GM21390 (cell line): ENCODE measurements around the gene SHPK.
"Not testable (repeated sequence)": the region's sequence is repeated elsewhere in the genome, so short reads cannot be mapped to it uniquely, and the experiment has no call there.

Source experiments
- ATAC-seq: cut with Tn5 transposase; IDR thresholded peaks from one replicate; pipeline ENCODE4 v1.9.1; 2021; ENCODE audit not compliant: unreplicated experiment

Gene SHPK

DNA sequence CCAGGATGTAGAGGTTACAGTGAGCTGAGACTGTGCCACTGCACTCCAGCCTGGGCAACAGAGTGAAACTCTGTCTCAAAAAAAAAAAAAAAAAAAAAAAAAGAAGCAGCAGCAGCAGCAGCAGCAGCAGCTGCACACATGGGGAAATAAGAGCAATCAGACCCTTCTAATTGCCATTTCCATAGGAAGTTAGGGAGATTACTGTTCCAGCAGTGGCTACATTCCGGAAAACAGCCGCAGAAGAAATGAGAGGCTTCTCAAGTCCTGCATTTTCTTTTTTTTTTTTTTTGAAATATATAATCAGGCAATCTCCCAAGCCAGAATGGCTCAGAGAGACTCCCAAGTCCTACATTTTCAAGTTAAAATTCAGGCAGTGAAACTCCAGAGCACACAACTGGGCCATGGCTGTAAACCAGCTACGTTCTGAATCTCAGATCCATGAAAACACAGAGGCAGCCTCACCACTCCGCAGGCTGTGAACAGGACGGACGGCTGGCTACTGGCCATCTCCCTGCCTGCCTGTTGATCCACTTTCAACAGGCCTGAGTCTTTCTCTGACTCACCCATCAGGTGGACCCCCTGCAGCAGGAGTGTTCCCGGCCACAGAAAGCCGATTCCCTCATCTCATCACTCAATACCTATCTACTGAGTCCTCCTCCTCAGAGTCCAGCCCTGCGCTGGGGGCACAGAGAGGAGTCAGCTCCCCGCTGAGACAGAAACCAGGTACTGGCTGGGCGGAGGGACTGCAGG, 41.8 kb downstream of the SHPK start:
- ATAC-seq, result no peak

DNA sequence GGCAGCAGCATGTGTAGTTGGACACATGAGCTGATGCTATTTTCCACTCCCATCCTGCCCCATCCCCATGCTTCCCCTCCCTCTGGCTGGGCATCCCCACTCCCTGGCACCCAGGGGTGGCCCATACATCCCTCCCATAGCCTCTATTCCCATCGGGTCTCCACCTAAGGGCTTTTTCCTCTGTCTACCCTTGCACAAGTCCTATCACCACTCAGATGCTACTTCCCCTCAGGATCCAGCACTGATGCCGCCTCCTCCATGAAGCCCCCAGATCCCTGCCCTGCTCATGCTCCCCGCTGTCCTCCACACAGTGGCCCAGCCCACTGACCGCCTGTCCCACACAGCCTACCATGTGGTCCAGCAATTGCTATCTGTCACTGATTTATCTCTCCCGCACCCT, 42.7 kb downstream of the SHPK start:
- ATAC-seq, result no peak

DNA sequence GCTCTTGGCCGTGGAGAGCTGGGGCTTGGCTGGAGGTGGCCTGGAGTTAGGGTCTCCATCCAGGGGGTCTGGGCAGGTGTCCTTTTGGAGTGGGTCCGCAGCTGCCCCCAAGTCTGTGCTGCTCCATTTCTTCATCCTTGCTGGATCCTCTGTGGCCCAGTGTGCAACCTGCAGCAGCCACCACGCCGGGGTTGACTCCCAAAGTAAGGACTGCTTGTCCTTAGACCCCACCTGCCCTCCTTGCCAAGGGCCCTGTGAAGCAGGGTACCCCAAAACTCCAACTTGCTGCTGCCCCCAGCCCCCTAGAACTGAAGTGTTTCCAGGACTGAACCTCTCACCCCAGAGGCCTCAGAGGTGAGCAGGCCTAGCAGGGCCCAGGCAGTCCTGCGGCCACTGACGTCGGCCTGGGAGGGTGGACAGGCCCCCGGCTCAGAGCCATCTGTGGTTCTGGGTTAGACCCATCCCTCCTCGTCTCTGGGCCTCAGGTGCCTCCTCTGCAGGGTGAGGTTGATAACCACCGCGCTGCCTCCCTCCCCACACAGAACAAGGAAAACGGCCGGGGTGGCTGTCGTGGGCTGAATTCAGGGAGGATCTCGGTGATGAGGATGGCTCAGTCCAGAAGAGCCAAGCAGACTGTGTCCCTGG, 43.7 kb downstream of the SHPK start:
- no peak for ATAC-seq

DNA sequence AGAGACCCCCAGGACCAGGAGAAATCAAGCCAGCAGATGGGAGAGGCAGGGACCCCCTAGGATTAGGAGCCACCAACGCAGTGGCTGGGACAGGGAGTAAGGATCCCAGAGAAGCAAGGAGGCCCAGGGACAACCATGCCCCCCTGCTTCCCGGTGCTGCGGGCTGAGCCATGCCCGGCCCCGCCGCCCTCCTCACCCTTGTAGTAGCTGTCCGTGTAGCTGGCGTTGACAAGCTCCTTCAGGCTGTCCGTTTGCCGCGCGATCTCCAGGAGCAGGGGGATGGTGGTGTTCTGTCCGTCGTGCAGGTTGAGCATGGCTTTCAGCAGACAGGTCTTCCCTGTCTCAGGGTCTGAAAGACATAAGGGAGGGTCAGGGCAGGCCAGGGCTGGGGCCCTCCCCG, 45.3 kb downstream of the SHPK start:
- no peak for ATAC-seq

DNA sequence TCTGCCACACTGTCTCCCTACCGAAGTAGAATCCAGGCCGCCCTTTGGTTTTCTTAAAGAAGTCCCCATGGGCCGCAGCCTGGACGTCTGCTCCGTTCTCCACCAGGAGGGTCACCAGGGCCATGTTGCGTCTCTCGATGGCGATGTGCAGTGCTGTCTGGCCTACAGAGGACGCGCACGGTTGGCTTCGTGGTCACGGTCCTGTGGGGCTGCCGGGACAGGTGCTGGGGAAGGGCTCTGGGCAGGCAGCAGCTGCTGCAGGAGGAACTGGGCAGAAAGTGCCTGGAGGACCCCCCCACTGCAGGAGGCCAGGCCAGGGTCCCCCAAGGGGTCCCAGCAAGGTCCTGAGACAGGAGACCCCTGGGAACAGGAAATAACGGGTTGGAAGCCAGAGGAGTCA, 45.8 kb downstream of the SHPK start:
- ATAC-seq, result no peak

GRCh38 chr17:3589784-3590183, 46.3 kb downstream of the SHPK start:
- no peak for ATAC-seq

- ATAC-seq, result no peak
These were observed 50.2 kb downstream of the SHPK start for GRCh38 chr17:3585826-3586225.

- no peak for ATAC-seq
These were observed 52.6 kb downstream of the SHPK start for GRCh38 chr17:3583456-3583855.

DNA sequence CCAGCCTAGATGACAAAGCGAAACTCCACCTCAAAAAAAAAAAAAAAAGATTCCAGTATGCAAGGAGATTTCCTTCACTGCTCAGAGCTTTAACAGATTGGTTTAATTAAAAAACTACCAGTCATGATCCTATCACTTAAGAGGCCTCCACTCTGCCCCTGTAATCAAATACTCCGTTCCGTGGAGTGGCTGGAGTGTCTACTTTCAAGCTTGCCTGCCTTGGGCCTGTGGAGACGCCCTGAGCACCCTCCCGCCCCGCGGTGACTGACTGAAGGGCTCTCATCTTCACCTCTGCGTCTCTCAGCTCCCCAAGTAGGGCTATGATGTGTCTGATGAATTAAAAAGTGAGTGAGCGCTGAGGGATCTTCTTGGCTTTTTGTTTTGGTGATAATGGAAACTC, 53.1 kb downstream of the SHPK start:
- no peak for ATAC-seq

DNA sequence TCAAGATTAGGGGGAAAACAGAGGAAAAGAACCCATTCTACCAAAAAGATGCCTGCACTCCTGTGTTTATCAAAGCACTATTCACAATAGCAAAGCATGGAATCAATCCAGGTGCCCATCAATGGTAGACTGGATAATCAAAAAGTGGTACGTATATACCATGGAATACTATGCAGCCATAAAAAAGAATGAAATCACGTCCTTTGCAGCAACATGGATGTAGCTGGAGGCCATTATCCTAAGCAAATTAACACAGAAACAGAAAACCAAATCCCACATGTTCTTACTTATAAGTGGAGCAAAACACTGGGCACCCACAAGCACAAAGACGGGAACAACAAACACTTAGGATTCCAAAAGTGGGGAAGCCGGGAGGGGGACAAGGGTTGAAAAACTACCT, 57.4 kb downstream of the SHPK start:
- ATAC-seq, result not testable (repeated sequence)

DNA sequence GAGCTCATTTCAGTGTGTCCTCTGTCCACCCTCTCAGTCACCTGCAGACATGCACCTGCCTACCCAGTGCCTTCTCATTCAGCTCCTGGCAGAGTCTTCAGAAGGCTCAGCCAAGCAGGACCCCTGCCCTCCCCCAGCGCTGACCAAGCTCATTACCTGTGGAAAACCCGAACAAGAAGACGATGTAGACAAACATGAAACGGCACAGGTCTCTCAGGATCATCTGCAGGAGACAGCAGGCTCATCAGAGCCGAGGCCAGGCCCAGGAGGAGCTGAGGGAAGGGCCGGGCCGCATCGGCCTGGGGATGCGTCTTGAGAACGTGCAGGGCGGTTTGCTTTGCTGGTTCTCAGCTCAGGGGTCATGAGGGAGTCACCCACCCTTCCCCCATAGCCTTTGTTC, 59.1 kb downstream of the SHPK start:
- ATAC-seq, result no peak

DNA sequence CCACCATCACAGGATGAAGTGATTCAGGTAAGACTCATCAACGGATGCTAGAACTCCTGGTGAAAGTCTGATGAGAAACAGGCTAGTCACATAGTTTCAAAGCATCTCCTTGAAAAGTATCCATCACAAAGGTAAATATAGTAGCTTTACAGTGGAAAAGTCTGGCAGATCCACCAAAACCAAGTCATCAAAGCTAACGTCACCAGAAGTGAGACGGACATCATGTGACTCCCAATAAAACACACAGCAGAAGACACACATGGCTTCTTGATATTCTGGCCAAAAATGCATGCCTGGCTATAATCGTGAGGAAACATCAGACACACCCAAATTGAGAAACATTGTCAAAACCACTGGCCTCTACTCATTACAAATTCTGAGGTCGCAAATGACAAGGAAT, 60.5 kb downstream of the SHPK start:
- no peak for ATAC-seq

DNA sequence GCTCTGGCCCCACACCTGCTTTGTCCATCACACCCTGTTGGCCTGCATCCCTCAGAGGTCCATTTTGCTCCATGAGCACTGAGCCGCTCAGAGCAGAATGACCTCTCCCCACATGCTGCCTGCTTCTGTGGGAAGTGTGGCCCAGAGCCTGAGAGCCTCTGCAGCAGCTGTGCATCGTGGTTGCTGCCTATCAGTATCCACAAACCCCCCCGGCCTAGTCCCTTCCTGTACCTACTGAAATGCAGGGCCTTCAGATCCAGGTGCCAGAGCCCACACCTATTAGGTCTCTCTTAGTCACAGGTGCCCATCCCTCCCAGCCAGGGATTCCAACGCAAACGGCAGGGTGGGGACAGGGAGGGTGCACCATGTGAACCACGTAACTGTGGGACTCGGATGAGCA, 61.8 kb downstream of the SHPK start:
- no peak for ATAC-seq

- no peak for ATAC-seq
These were observed 62.6 kb downstream of the SHPK start for GRCh38 chr17:3573246-3574100.

GRCh38 chr17:3572231-3572630, 63.8 kb downstream of the SHPK start:
- ATAC-seq, result no peak

DNA sequence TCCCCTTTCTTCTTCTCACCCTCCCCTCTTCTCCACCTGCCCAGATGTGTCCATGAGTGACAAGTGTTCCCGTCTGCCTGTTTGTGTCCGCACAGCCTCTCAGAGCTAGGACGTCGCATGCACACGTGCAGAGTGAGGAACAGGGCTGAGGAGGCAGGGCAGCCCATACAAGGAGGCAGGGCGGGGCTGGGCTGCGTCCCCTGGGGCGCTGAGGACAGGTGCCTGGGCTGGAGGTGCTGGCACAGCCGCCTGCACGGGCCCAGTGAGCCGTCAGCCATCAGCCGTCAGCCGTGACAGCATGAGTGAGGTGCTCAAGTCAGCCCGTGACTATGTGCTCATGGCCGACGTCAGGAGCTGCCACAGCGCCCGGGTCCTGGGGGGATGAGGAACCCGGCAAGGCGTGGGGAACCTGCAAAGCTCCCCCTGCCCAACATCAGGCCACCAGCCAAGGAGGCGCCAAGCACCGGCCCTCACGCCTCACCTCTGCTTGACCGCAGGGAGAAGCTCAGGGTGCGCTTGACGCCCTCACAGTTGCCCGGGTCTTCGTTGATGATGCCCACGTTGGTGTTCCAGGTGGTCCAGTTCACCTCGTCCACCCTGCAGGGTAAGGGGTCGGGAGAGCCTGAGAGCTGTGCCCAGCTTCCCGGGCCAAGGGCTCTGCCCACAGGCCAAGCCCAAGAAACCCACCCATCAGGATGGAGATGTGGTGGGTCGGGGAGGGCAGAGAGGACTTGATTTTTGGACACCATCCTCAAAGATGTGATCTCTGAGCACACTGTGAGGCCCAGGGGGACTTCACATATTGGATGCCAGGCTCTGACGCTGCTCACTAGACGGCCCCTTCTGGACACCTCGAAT, 64.8 kb downstream of the SHPK start:
- ATAC-seq, result no peak

DNA sequence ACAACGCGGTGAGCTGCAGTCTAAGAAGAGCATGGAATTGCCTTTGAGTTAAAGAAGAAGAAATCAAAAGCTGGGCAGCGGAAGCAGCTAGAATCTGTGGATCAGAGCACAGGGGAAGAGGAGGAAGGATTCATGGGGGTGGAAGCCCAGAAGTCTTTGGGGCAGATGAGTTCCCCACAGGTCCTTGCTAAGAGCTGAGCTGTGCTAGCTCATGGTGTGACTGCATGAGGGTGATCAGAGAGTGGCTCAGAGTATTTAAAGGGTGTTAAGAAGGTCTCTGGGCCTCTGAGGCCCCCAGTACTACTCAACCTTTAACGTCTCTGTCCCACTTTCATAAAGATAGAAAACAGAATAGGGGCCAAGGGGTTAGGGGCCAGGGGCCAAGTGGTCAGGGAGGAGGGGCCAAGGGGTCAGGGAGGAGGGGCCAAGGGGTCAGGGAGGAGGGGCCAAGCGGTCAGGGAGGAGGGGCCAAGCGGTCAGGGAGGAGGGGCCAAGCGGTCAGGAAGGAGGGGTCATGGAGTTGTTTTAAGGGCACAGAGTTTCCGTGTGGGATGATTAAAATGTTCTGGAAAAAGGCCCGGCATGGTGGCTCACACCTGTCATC, 66.4 kb downstream of the SHPK start:
- ATAC-seq, result no peak

GRCh38 chr17:3566551-3566950, 69.5 kb downstream of the SHPK start:
- ATAC-seq, result no peak

DNA sequence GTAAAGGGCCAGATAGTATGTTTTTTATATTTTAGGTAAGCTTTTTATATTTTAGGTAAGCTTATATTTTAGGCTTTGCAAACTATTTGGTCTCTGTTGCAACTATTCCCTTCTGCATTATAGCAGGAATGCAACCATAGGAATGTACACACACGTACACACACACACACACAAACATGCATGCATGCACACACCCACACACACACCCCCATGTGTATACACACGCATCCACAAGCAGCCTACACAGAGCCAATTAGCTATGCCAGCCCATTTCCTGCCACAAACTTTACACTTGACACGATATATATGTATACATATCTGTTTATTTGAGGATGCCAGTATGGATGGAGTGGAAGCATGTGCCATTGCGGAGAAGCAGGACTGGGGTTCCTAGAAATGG, 70.9 kb downstream of the SHPK start:
- ATAC-seq, result no peak

DNA sequence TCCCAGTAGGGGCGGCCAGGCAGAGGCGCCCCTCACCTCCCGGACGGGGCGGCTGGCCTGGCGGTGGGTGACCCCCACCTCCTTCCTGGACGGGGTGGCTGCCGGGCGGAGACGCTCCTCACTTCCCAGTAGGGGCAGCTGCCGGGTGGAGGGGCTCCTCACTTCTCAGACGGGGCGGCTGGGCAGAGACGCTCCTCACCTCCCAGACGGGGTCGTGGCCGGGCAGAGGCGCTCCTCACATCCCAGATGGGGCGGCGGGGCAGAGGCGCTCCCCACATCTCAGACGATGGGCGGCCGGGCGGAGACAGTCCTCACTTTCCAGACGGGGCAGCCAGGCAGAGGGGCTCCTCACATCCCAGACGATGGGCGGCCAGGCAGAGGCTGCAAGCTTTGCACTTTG, 71.8 kb downstream of the SHPK start:
- not testable (repeated sequence) for ATAC-seq

GRCh38 chr17:3559270-3559645, 76.8 kb downstream of the SHPK start:
- ATAC-seq, result no peak
